HG03103 (cell line): ENCODE results near the gene SFN.
"Not testable (repeated sequence)": the region's sequence is repeated elsewhere in the genome, so short reads cannot be mapped to it uniquely, and the experiment has no call there.

ENCODE experiments used
- ATAC-seq: cut with Tn5 transposase; IDR thresholded peaks from one replicate; pipeline ENCODE4 v1.9.1; 2021; ENCODE audit warnings: low read depth; ENCODE audit not compliant: unreplicated experiment

SFN gene

DNA sequence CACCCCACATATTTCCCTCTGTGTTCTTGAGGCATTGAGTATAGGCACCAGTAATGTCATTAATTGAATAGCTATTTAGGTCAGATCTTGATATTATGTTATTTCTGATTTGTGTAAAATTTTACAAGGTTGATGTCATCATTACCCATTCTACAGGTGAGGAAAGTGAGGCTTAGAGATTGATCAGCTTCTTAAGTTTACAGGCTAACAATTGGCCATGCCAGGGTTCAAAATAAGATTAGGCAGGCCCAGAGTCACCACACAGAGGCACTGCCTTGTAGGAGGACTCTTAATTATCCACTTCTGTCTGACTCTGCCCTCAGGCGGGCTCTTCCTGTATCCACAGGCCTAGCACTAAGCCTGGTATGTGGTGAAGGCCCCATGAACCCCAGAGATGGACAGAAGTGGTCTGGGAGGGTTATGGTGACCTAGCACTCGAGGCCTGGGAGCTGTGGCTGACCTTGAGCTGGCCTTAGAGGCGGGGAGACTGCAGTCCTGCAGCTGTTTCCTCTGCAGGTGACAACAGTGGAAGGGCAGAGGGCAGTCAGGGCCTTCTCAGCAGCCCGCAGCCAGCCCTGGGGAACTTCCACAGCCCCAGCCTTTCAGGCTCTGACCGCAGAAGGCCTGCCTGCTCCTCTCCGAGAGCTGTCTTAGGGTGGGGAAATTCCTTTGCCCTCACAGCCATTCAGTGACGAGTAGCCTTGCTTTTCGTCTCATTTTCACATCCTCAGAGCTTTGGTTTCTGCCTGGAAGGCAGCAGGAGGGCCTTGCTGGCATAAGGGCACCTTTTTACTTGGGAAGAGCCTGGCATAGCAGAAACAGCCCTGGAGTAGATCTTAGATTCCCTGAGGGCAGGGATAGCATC lies 24.2 kb upstream of the SFN start:
- peak; percentile 84 for ATAC-seq

GRCh38 chr1:26839339-26839722 lies 23.6 kb upstream of the SFN start:
- no peak for ATAC-seq

DNA sequence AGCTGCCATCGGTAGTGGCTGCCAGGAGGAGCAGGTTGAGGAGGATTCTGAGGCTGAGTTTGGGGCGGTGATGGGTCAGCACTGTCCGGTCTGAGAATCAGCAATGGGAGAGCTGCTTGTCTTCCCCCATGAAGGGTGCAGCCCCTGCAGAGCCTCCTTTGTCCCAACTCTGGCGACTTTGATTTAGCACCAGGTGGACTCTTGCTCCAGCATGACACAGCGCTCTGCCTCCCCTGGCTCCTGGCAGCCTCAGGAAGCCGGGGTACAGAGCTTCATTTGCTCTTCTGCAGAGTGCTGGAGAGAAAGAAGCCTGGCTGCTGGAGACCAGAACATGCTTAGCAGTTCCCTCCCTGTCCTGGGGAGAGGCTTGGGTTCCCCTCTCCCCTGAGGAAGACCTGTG lies 23.2 kb upstream of the SFN start:
- no peak for ATAC-seq

DNA sequence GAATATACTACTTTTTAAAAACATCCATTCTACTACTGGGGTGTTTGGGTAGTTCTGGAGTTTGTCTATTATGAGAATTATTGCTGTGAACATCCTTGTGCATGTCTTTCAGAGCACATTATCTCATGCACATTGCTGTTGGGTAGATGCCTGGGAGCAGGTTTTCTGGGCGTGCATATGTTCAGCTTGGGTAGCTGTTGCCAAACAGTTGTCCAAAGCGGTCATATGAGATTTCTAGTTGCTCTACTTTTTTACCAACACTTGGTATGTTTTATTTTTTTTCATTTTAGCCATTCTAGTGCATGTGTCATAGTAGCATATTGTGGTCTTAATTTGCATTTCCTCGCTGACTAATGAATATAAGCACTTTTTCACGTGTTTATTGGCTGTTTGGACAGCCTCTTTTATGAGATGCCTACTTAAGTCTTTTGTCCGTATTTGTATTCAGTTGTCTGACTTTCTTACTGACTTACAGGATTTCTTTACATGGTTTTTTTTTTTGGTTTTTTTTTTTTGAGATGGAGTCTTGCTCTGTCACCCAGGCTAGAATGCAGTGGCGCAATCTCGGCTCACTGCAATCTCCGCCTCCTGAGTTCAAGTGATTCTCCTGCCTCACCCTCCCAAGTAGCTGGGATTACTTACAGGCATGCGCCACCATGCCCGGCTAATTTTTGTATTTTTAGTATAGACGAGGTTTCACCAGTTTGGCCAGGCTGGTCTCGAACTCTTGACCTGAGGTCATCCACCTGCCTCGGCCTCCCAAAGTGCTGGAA lies 18.3 kb upstream of the SFN start:
- no peak for ATAC-seq

GRCh38 chr1:26847826-26848225 lies 15.1 kb upstream of the SFN start:
- not testable (repeated sequence) for ATAC-seq

GRCh38 chr1:26848499-26848898 lies 14.4 kb upstream of the SFN start:
- no peak for ATAC-seq

GRCh38 chr1:26848941-26849774 lies 13.8 kb upstream of the SFN start:
- no peak for ATAC-seq

- ATAC-seq: no peak
Measured at GRCh38 chr1:26851106-26851684, 11.8 kb upstream of the SFN start.

GRCh38 chr1:26852701-26853100 lies 10.2 kb upstream of the SFN start:
- ATAC-seq: no peak

- ATAC-seq: no peak
Measured at GRCh38 chr1:26853156-26853555, 9.8 kb upstream of the SFN start.

DNA sequence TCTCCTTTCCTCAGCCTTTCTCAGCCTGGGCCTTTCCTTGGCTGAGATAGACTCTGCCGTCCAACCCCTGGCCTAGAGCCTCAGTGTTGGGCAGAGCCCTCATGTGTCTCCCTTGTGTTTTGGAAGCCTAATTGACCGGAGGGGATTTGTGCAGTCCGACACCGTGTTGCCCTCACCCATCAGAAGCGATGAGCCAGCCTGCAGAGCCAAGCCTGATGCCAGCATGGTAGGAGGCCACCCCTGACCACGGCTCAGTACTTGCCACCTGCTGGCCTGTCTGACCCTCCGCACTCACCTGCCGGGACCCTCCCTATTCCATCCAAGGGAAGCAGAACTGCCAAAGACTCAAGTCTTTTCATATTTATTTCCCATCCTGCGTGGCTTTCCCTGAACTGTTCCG lies 9.3 kb upstream of the SFN start:
- no peak for ATAC-seq

- ATAC-seq: no peak
Measured at GRCh38 chr1:26854906-26855305, 8.0 kb upstream of the SFN start.

- ATAC-seq: no peak
Measured at GRCh38 chr1:26855636-26856035, 7.3 kb upstream of the SFN start.

DNA sequence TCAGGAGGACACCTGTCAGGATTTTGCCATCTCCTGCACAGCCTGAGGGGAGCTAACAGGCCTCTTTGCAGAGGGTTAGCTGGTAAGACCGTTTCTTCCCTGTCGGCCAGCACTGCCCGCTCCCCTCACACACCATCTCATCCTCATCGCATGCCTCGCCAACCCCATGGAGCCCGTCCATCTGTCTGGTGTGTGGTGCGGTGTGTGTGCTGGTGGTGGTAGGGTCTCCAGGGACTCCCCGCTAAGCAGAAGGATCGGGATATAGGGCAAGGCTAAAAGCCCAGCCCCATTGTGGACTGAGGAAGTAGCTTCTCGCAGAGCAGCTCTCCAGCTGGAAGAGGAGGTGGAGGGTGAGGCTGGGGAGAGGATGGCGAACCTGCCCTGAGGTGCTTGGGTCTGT lies 6.8 kb upstream of the SFN start:
- ATAC-seq: no peak

GRCh38 chr1:26856604-26857469 lies 6.1 kb upstream of the SFN start:
- no peak for ATAC-seq

- ATAC-seq: no peak
Measured at GRCh38 chr1:26857473-26858060, 5.4 kb upstream of the SFN start.

- no peak for ATAC-seq
Measured at GRCh38 chr1:26858160-26858559, 4.8 kb upstream of the SFN start.

DNA sequence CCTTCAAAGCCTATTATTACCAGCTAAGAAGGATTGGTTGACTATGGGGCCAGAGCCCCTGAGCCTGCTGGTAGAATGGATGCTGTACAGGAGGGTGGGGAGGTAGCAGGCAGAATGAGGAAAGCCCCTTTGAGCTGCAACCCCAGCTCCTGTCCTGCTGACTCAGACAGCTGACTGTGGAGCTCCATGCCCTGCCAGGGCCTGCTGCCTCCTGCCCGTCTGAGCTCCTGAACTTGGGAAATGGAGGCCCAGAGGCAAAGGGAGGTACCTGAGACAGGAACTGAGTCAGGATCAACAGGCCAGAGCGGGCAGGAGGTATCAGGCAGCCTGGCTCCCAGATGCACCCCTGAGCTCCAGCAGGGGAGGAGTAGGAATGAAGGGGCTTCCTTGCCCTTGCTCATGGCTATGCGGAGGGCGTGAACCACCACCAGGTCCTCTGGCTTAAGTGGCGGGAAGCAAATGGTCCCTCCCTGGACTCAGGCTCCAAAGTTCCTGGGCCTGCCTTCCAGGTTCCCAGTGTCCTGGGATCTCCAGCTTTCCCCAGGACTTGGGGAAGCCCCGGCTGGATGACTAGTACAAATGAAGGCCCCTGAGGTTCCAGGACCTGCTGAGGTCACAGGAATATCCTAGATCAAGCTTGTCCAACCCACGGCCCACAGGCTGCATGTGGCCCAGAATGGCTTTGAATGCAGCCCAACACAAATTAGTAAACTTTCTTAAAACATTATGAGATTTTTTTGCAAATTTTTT lies 3.9 kb upstream of the SFN start:
- no peak for ATAC-seq

- ATAC-seq: no peak
Measured at GRCh38 chr1:26861286-26861701, 1.7 kb upstream of the SFN start.
